Chondrocyte (in vitro differentiated cells): ENCODE results near the gene ETFDH. TPM values are rescaled to one million over a fixed set of nuclear protein-coding genes. Genes with fewer than 3 reads are reported as not detected.

Source experiments
- DNase-seq: peaks from one replicate; pipeline ENCODE4 v3.0.0; 2021; ENCODE audit warnings: mixed read lengths, low spot score
- H3K27ac Mint-ChIP-seq: one replicate; pipeline ENCODE4 v1.8.0; 2021; ENCODE audit warnings: mild to moderate bottlenecking, moderate library complexity, mixed read lengths; ENCODE audit not compliant: unreplicated experiment
- H3K27me3 Mint-ChIP-seq: 2 replicates; pipeline ENCODE4 v1.8.0; 2021; ENCODE audit warnings: low read depth, mixed read lengths
- H3K36me3 Mint-ChIP-seq: 2 replicates; pipeline ENCODE4 v1.8.0; 2021; ENCODE audit warnings: low read depth, mixed read lengths
- H3K4me1 Mint-ChIP-seq: 2 replicates; pipeline ENCODE4 v1.8.0; 2021; ENCODE audit warnings: low read depth, mild to moderate bottlenecking, mixed read lengths
- H3K4me3 Mint-ChIP-seq: one replicate; pipeline ENCODE4 v1.8.0; 2021; ENCODE audit warnings: mild to moderate bottlenecking, moderate library complexity, mixed read lengths; ENCODE audit not compliant: unreplicated experiment
- H3K9me3 Mint-ChIP-seq: 2 replicates; pipeline ENCODE4 v1.8.0; 2021; ENCODE audit warnings: low read depth, mixed read lengths
- total RNA-seq: library from RNA; stranded (reverse); gene quantifications from 3 replicates; pipeline ENCODE4 v1.2.1, GENCODE V29; 2021
- TF ChIP-seq, protein P1 (sequence below): fragments of 200-600 bp; sonication (generic); IDR thresholded peaks from 2 replicates; pipeline ENCODE4 v1.5.0; 2021; ENCODE audit warnings: antibody characterized with exemption, mild to moderate bottlenecking, moderate library complexity

Gene ETFDH
- total RNA-seq, 1 donor from 2014 or later: 23.0 TPM

DNA sequence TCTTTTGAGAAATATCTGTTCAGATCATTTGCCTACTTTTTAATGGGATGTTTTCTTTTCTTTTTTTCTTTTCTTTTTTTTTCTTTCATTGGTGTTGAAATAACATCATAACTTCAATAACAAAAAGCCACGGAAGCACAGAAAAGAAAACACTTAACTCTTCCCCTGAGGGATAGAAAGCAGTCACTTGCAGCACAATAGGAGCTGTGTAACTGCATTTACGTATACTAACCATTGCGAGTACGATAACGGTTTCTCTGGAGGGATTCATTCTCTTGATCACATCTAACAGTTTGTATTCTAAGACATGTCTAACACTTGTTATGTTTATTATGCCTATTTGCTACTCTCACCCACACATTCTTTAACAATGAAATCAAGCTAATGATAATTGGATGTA lies 27.7 kb upstream of the ETFDH start:
- Mint-ChIP-seq H3K27me3 (peaks cover 18% of the 10 kb centered on the region), H3K36me3 (no peaks in the 10 kb centered on the region), H3K4me3 (peak overlapping the region; percentile 43), H3K4me1 (peaks cover 10% of the 10 kb centered on the region), H3K27ac (peak overlapping the region; percentile 4), H3K9me3 (no peaks in the 10 kb centered on the region)
- no peak for DNase-seq
- TF ChIP-seq, protein P1, sequence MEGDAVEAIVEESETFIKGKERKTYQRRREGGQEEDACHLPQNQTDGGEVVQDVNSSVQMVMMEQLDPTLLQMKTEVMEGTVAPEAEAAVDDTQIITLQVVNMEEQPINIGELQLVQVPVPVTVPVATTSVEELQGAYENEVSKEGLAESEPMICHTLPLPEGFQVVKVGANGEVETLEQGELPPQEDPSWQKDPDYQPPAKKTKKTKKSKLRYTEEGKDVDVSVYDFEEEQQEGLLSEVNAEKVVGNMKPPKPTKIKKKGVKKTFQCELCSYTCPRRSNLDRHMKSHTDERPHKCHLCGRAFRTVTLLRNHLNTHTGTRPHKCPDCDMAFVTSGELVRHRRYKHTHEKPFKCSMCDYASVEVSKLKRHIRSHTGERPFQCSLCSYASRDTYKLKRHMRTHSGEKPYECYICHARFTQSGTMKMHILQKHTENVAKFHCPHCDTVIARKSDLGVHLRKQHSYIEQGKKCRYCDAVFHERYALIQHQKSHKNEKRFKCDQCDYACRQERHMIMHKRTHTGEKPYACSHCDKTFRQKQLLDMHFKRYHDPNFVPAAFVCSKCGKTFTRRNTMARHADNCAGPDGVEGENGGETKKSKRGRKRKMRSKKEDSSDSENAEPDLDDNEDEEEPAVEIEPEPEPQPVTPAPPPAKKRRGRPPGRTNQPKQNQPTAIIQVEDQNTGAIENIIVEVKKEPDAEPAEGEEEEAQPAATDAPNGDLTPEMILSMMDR: no peak

DNA sequence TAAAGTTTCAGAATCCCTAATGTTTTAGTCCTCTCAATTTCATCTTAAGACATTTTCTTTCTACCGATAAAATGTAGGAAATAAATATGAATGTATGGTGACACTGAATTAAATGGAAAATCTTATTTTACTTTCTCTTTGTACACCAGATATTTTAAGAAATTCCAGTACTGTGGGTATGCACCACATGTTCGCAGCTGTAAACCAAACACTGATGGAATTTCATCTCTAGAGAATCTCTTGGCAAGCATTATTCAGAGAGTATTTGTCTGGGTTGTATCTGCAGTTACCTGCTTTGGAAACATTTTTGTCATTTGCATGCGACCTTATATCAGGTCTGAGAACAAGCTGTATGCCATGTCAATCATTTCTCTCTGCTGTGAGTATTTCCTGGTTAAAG lies 27.3 kb upstream of the ETFDH start:
- Mint-ChIP-seq H3K9me3 (no peaks in the 10 kb centered on the region), H3K36me3 (no peaks in the 10 kb centered on the region), H3K4me1 (peaks cover 10% of the 10 kb centered on the region), H3K4me3 (peak overlapping the region; percentile 43), H3K27ac (peak overlapping the region; percentile 4), H3K27me3 (peaks cover 18% of the 10 kb centered on the region)
- TF ChIP-seq, protein P1: no peak
- DNase-seq: no peak

DNA sequence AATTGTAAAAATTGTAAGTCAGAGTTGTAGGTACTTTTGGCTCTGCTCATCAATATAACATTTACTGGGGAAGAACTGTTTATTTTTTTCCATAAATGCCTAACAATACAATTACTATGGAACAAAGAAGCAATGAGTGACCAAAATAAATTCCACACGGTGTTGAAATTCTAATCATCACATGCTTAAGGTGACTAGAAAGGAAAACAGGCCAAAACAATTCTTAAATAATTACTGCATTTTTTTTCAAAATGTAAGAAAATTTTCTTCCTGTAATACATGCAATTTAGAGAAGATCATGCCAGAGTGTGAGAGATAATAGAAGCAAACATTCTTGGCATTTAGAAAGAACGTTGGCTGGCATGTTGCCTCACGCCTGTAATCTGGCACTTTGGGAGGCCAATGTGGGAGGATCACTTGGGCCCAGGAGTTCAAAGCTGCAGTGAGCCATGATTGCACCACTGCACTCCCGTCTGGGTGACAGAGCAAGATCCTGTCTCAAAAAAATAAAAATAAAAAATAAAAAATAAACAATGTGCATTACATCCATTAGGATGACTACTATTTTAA lies 22.9 kb upstream of the ETFDH start:
- H3K4me1 Mint-ChIP-seq: peaks cover 13% of the 10 kb centered on the region
- H3K36me3 Mint-ChIP-seq: no peaks in the 10 kb centered on the region
- H3K27ac Mint-ChIP-seq: no peak overlapping the region
- no peak for DNase-seq
- TF ChIP-seq, protein P1: no peak
- H3K9me3 Mint-ChIP-seq: peaks cover 2% of the 10 kb centered on the region
- no peak overlapping the region for H3K4me3 Mint-ChIP-seq
- H3K27me3 Mint-ChIP-seq: peaks cover 2% of the 10 kb centered on the region

DNA sequence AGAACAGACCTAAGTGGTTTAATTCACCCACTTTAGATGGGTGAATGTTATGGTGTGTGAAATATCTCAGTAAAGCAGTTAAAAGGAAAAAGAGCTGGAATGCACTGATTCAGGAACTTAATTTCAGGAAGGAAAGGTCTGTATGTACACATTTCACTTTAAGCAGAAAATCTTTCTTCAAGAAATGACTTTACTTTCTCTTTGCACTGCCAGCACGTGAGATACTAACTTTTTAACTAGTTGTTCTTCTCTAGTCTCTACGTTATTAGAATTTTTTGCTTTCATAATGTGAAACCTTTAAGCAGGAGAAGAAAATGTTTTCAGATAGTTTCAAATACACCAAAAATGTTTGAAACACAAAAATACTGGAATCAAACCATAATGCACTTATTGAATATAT lies 19.2 kb upstream of the ETFDH start:
- no peak overlapping the region for H3K27ac Mint-ChIP-seq
- H3K4me3 Mint-ChIP-seq: no peak overlapping the region
- DNase-seq: no peak
- H3K4me1 Mint-ChIP-seq: peaks cover 4% of the 10 kb centered on the region
- H3K9me3 Mint-ChIP-seq: peaks cover 2% of the 10 kb centered on the region
- H3K36me3 Mint-ChIP-seq: no peaks in the 10 kb centered on the region
- TF ChIP-seq, protein P1: no peak
- H3K27me3 Mint-ChIP-seq: no peaks in the 10 kb centered on the region

DNA sequence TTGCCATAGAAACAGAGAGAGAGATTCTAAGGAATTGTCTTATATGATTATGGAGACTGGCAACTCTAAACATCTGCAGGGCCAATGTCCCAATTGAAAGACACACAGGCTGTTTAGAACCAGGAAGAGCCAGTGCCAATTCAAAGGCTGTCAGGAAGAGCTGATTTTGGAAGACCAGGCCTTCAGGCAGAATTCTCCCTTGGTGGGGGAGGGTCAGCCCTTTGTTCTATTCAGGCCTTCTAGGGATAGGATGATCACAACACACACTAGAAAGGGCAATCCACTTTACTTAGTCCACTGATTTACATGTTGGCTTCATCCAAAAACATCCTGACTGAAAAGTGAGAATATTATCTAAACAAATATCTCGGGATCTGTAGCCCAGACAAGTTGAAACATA lies 15.7 kb upstream of the ETFDH start:
- Mint-ChIP-seq H3K4me1 (peaks cover 4% of the 10 kb centered on the region), H3K27ac (no peak overlapping the region), H3K9me3 (no peaks in the 10 kb centered on the region), H3K27me3 (peaks cover 4% of the 10 kb centered on the region), H3K36me3 (no peaks in the 10 kb centered on the region), H3K4me3 (no peak overlapping the region)
- TF ChIP-seq, protein P1: no peak
- no peak for DNase-seq
